Iris pigment epithelial cell (primary cell): Measurements from ENCODE around the gene TAF6.

ENCODE experiments used
- DNase-seq: peaks from one replicate; pipeline ENCODE4 v3.0.0-alpha.2; 2011; ENCODE audit warnings: low read depth

Gene TAF6

GRCh38 chr7:100093054-100093453, 26.1 kb downstream of the TAF6 start:
- no peak for DNase-seq

- no peak for DNase-seq
Measured at GRCh38 chr7:100091411-100092181, 27.6 kb downstream of the TAF6 start.

GRCh38 chr7:100090527-100091410, 28.4 kb downstream of the TAF6 start:
- no peak for DNase-seq

GRCh38 chr7:100089458-100090196, 29.5 kb downstream of the TAF6 start:
- DNase-seq, result peak; percentile 60

GRCh38 chr7:100088621-100089457, 30.3 kb downstream of the TAF6 start, which contains the start of gene COPS6:
TSS of gene COPS6 (plus strand) at chr7:100088969. CDS start at chr7:100088991, 22 bp downstream.
- DNase-seq, result peak; percentile 73

GRCh38 chr7:100088095-100088620, 31.0 kb downstream of the TAF6 start:
- no peak for DNase-seq

GRCh38 chr7:100087055-100087750, 32.0 kb downstream of the TAF6 start:
- DNase-seq, result peak; percentile 94

GRCh38 chr7:100085515-100085914, 33.6 kb downstream of the TAF6 start:
- DNase-seq, result no peak

- DNase-seq, result no peak
Measured at GRCh38 chr7:100082978-100083377, 36.2 kb downstream of the TAF6 start.

- peak; percentile 99 for DNase-seq
Measured at GRCh38 chr7:100081535-100082102, 37.5 kb downstream of the TAF6 start, which contains the start of gene ZNF3. TSS of gene ZNF3 (minus strand) at chr7:100081723. CDS start at chr7:100077357, 4,366 bp downstream.

GRCh38 chr7:100080907-100081534, 38.1 kb downstream of the TAF6 start:
- no peak for DNase-seq

- no peak for DNase-seq
Measured at GRCh38 chr7:100079024-100079560, 40.1 kb downstream of the TAF6 start.

- DNase-seq, result no peak
Measured at GRCh38 chr7:100077205-100077604, 42.0 kb downstream of the TAF6 start.

GRCh38 chr7:100075418-100075817, 43.7 kb downstream of the TAF6 start:
- DNase-seq, result no peak

GRCh38 chr7:100074841-100075240, 44.3 kb downstream of the TAF6 start:
- no peak for DNase-seq

GRCh38 chr7:100072462-100072861, 46.7 kb downstream of the TAF6 start:
- DNase-seq, result no peak

- DNase-seq, result no peak
Measured at GRCh38 chr7:100071018-100071723, 48.0 kb downstream of the TAF6 start.

GRCh38 chr7:100069991-100070390, 49.2 kb downstream of the TAF6 start:
- DNase-seq, result no peak

GRCh38 chr7:100066953-100067352, 52.2 kb downstream of the TAF6 start:
- no peak for DNase-seq
